Muscle layer of duodenum (tissue), 2 donors: Measurements from ENCODE around the gene RNF25.

Experiments
- H3K27ac ChIP-seq: one replicate; pipeline ENCODE4 v1.7.0; 2013; ENCODE audit warnings: mild to moderate bottlenecking, low read length
- H3K27me3 ChIP-seq: one replicate; pipeline ENCODE4 v1.7.0; 2013; ENCODE audit warnings: low read depth, mild to moderate bottlenecking, control low read depth, low read length
- H3K36me3 ChIP-seq, 2 donors: one replicate each; pipeline ENCODE4 v1.7.0; 2013; ENCODE audit warnings: low read length in 2 of 2, control low read depth in 1 of 2, mild to moderate bottlenecking in 1 of 2; ENCODE audit not compliant: insufficient read depth in 2 of 2, control insufficient read depth in 1 of 2
- H3K4me1 ChIP-seq, 2 donors: one replicate each; pipeline ENCODE4 v1.7.0; 2013; ENCODE audit warnings: low read length in 2 of 2, mild to moderate bottlenecking in 2 of 2, control low read depth in 1 of 2, moderate library complexity in 1 of 2; ENCODE audit not compliant: insufficient read depth in 2 of 2, control insufficient read depth in 1 of 2
- H3K4me3 ChIP-seq, 2 donors: one replicate each; pipeline ENCODE4 v1.7.0; 2013; ENCODE audit warnings: low read length in 2 of 2, low read depth in 1 of 2, mild to moderate bottlenecking in 1 of 2
- H3K9me3 ChIP-seq, 2 donors: one replicate each; pipeline ENCODE4 v1.7.0; 2013; ENCODE audit warnings: low read length in 2 of 2, control low read depth in 1 of 2, mild to moderate bottlenecking in 1 of 2; ENCODE audit not compliant: control insufficient read depth in 1 of 2
- donor health status: healthy.

The RNF25 gene

DNA sequence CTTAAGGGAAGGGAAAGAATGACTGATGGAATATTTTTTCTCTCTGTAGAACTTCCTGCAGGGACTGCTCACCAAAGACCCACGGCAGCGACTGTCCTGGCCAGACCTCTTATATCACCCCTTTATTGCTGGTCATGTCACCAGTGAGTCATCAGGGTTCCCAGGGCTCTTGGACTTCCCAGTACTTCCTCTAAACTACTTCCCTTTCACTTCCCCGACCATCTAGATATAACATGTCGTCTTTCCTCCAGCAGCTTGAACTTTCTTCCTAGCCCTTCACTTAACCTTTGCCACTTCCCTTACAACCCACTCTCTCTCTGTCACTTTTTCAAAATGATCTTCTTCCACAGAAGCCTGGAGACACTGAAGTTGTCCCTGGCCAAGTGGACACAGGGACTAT, 7.3 kb upstream of the RNF25 start:
- Histone ChIP-seq H3K4me3 (no peak overlapping the region), H3K27me3 (no peaks in the 10 kb centered on the region), H3K9me3 (no peaks in the 10 kb centered on the region), H3K36me3 (peaks cover 5 to 32% of the 10 kb centered on the region in 2 donors), H3K4me1 (no peaks in the 10 kb centered on the region), H3K27ac (no peak overlapping the region)

DNA sequence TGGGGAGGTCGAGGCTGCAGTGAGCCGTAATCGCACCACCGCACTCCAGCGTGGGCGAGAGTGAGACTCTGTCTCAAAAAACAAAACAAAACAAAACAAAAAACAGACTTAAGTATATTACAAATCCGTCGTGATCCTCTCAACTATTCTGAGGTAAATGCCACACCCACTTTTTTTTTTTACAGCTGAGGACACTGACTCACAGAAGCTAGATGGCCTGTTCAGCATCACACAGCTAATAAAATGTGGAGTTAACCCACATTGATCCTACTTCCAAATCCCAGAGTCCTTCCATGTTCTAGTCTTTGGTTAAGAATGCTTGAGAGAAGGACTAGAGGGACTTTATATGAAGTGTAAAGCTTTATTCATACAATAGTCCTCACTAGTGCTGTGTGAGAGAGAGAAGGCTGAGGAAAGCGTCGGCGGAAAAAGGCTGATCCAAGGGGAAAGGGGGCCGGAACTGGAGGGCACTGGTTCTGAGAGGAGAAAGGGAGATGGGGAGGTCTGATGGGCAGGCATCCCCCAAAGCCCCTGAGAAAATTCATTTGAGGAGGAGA, 627 bp downstream of the RNF25 start:
- H3K27ac ChIP-seq, result peak overlapping the region; percentile 76
- H3K36me3 ChIP-seq, result peaks cover 15 to 31% of the 10 kb centered on the region in 2 donors
- H3K4me3 ChIP-seq, result peak overlapping the region; percentile 95 to 98
- H3K4me1 ChIP-seq, result peaks cover 5 to 22% of the 10 kb centered on the region in 2 donors
- H3K27me3 ChIP-seq, result no peaks in the 10 kb centered on the region
- no peaks in the 10 kb centered on the region for H3K9me3 ChIP-seq

DNA sequence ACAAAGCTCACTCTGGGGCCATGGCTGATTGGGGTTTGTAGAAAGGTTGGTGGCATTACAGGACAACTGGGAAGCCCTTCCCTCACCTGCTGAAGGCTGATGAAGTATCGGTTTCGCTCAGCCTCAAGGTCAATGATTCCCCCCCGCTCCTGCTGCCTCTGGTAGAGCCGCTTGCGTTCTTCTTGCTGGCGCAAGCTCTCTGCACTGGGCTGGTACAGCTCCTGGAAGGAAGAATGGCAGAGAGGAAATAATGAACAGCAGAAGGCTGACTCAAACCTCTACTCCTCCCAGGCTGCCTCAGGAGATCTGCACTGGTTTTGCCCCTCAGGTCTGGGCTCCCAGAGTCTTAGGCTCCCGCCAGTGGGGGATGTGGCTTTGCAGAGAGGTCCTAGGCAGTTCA, 7.1 kb downstream of the RNF25 start:
- H3K27me3 ChIP-seq, result no peaks in the 10 kb centered on the region
- no peaks in the 10 kb centered on the region for H3K9me3 ChIP-seq
- H3K4me1 ChIP-seq, result peaks cover 0 to 9% of the 10 kb centered on the region in 2 donors
- no peak overlapping the region for H3K4me3 ChIP-seq
- H3K36me3 ChIP-seq, result peaks cover 52 to 67% of the 10 kb centered on the region in 2 donors
- no peak overlapping the region for H3K27ac ChIP-seq

DNA sequence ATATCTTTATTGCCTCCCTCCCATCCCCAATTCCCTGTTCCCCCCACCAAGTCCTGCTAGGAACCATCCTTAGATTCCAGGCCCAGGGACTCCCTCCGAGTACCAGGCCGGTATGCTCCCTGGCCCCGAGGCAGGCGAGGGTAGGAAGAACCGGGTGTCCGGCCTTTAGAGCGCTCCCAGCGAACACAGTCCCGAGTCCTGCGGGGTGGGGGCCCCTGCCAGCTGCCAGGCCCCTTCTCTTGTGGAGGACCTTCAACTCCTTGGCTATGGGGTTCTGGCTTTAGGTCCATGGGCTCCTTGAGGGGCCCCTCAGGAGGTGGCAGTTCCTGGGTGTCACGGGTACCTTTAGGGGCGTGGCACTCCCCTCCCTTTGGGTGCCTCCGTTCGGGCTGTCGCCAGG, 7.9 kb downstream of the RNF25 start:
- H3K27ac ChIP-seq, result no peak overlapping the region
- H3K4me3 ChIP-seq, result no peak overlapping the region
- H3K36me3 ChIP-seq, result peaks cover 49 to 66% of the 10 kb centered on the region in 2 donors
- H3K27me3 ChIP-seq, result no peaks in the 10 kb centered on the region
- H3K4me1 ChIP-seq, result peaks cover 0 to 9% of the 10 kb centered on the region in 2 donors
- H3K9me3 ChIP-seq, result no peaks in the 10 kb centered on the region

DNA sequence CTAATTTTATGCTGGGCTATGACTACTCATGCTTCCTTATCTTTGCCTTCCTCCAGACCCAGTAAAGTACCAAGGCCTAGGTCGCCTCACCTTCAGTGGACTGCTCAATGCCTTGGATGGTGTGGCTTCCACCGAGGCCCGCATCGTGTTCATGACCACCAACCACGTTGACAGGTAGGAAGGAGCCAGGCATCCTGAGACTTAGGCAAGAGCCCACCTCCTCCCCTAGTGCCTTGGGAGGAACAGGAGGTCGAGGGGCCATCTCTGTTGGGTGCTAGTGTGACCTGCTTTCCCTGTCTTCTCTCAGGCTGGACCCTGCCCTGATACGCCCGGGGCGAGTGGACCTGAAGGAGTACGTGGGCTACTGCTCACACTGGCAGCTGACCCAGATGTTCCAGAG, 9.0 kb downstream of the RNF25 start:
- Histone ChIP-seq H3K27ac (no peak overlapping the region), H3K9me3 (no peaks in the 10 kb centered on the region), H3K27me3 (no peaks in the 10 kb centered on the region), H3K4me3 (no peak overlapping the region), H3K4me1 (peaks cover 0 to 17% of the 10 kb centered on the region in 2 donors), H3K36me3 (peaks cover 44 to 55% of the 10 kb centered on the region in 2 donors)

DNA sequence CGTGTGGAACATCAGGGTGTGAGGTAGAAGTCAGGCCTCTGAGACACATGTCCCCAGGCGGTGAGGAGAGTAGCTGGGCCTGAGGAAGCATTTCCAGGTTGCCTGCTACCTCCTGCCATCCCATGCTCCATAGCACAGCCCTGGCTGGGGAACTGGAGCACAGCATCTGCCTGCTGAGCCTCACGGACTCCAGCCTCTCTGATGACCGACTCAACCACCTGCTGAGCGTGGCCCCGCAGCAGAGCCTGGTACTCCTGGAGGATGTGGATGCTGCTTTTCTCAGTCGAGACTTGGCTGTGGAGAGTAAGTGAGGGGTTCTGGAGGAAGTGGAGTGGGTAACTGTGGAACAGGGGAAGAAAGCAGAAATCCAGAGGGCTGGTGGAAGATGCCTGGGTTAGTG, 9.4 kb downstream of the RNF25 start:
- Histone ChIP-seq H3K9me3 (no peaks in the 10 kb centered on the region), H3K4me3 (no peak overlapping the region), H3K36me3 (peaks cover 42 to 51% of the 10 kb centered on the region in 2 donors), H3K27ac (no peak overlapping the region), H3K4me1 (peaks cover 0 to 17% of the 10 kb centered on the region in 2 donors), H3K27me3 (no peaks in the 10 kb centered on the region)

DNA sequence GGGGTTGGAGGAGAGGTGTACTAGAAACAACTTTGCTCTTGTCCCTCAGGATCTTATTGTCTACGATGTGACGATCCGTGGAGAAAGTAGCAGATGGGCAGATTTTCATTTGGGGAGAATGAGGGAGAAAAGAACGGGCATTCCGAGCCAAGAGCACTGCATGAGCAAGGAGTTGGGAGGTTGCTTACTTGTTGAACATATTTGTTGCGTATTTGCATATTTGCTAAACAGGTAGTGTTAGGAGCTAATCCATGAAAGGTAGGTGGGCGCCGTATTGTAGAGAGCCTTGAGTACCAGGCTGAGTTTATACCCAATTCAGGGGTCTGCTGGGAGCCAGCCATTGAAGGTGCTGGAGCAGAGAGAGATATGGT, 11.8 kb downstream of the RNF25 start:
- Histone ChIP-seq H3K9me3 (no peaks in the 10 kb centered on the region), H3K27me3 (no peaks in the 10 kb centered on the region), H3K27ac (peak overlapping the region; percentile 28), H3K4me3 (peak overlapping the region; percentile 75 to 93), H3K36me3 (peaks cover 40 to 44% of the 10 kb centered on the region in 2 donors), H3K4me1 (peaks cover 0 to 17% of the 10 kb centered on the region in 2 donors)

DNA sequence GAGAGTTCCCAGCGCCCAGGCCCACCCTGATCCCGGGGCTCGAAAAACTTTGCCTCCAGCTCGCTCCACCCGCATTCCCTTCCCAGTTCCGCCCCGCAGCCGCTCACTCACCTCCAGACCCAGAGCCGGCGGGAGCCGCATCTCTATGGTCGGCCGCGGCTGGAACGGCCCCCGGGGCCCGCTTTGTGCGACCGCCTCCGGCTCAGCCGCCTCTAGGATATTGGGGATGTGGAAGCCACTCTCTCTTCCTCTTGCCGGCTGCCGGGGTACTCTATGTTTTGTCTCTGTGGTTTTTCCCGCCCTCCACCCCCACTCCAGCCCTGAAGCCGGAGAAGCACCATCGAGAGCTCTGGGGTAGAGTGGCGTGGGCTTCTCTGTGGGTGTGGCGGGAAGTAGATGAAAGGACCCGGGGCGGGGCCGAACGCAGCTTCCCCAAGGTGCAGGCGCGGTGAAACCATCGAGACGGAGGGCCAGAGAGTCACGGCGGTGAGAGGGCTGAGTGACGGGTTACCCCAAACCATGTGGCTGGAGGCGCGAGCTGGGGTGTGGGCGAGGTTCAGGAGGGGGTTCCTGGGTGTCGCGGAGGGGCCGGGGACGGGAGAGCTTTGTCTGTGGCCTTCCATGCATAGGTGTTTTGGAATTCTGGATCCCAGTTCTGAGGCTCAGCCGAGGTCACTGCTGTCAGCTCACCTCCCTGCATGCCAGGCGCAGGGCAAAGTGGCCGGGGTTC, 12.4 kb downstream of the RNF25 start, which contains the start of the genes BCS1L and ZNF142:
TSS of gene BCS1L (plus strand) at position 426 of the 730 bp plus-strand sequence. CDS start 1,305 bp downstream, outside the sequence.
TSS of gene ZNF142 (minus strand) at position 366 of the 730 bp plus-strand sequence. CDS start 3,194 bp downstream, outside the sequence.
- peak within 1 kb of the TSS; percentile 75 to 93 for H3K4me3 ChIP-seq
- peaks cover 37 to 44% of the 10 kb centered on the region in 2 donors for H3K36me3 ChIP-seq
- peak within 1 kb of the TSS; percentile 28 for H3K27ac ChIP-seq
- H3K4me1 ChIP-seq, result peaks cover 0 to 17% of the 10 kb centered on the region in 2 donors
- H3K27me3 ChIP-seq, result no peaks in the 10 kb centered on the region
- H3K9me3 ChIP-seq, result no peaks in the 10 kb centered on the region

DNA sequence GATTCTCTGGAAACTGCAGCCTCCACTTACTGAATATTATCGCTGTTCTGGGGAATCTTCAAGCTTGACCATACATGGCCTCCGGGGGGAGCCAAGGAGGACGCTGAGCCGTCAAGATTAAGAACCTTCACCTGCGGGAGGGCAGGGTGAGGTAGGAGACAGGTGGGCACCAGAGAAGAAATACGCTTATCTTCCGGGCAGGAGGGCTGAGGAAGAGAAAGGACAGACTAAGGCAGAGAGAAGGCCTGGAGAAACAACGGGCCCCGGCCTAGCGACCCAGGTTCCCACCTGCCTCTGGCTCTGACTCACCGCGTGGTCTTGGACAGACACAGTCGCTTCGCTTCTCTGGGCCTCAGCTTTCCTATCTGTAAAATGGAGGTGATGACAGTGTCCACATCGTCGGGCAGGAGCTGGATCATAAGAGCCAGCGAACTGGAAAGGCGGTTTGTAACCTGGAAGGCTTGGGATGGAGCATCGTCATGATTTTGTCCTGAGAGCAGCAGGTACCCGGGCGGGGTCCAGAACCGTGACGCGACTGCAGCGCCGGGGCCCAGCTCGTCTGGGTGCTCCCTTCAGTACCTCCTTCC, 13.0 kb downstream of the RNF25 start:
- H3K9me3 ChIP-seq, result no peaks in the 10 kb centered on the region
- H3K36me3 ChIP-seq, result peaks cover 32 to 44% of the 10 kb centered on the region in 2 donors
- peaks cover 0 to 17% of the 10 kb centered on the region in 2 donors for H3K4me1 ChIP-seq
- no peaks in the 10 kb centered on the region for H3K27me3 ChIP-seq
- H3K4me3 ChIP-seq, result peak overlapping the region; percentile 75 to 93
- H3K27ac ChIP-seq, result peak overlapping the region; percentile 28

DNA sequence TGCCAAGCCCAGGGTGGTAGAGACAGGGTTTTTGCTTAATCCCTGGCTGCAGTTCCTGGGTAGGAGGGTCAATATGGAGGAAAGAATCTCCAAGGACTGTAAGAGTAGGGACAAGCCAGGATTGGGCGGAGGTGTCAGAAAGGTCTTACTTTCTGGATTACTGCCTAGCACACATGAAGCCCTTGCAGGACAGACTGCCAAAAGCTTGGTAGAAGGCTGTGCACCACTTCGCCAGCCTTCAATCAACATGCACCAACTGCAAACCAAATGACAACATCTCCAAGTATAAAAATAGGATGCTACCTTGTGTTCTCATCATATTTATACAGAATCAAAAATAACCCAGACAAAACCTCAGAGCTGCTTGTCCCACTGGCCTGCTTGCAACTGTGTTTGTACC, 16.1 kb downstream of the RNF25 start:
- Histone ChIP-seq H3K27me3 (no peaks in the 10 kb centered on the region), H3K27ac (no peak overlapping the region), H3K4me1 (peaks cover 0 to 17% of the 10 kb centered on the region in 2 donors), H3K4me3 (no peak overlapping the region), H3K9me3 (no peaks in the 10 kb centered on the region), H3K36me3 (peaks cover 35 to 44% of the 10 kb centered on the region in 2 donors)

DNA sequence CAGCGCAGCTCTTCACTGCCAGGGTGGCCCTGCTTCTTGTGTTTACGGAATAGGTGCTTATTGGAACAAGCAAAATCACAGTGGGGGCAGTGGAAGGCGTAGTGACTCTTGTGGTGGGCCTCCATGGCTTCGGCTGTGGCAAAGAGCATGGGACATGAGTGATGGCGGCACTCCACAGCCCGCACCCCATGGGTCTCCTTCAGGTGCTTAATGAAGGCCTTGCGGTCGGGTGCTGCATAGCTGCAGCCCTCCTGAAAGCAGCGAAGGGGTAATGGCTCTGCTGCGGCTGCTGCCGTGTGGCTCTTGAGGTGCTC, 23.1 kb downstream of the RNF25 start:
- Histone ChIP-seq H3K27ac (no peak overlapping the region), H3K27me3 (no peaks in the 10 kb centered on the region), H3K36me3 (peaks cover 73 to 79% of the 10 kb centered on the region in 2 donors), H3K4me1 (no peaks in the 10 kb centered on the region), H3K9me3 (no peaks in the 10 kb centered on the region), H3K4me3 (no peak overlapping the region)
